ENCODE measurements around the gene ELAVL4.

Gene ELAVL4

GRCh38 chr1:50123071-50123470 is 14.4 kb downstream of the ELAVL4 start:
- no peak for TF ChIP-seq YY1 (IDR thresholded peaks at IDR 0.05; ENCODE audit: low read depth)
- TF ChIP-seq CREB1 (IDR thresholded peaks at IDR 0.05; ENCODE audit: low read depth) = no peak
- TF ChIP-seq MAX (IDR thresholded peaks at IDR 0.05) = no peak
- no peak for TF ChIP-seq EGR1 (IDR thresholded peaks at IDR 0.05)
- no peak for TF ChIP-seq ZBTB7A (IDR thresholded peaks at IDR 0.05; ENCODE audit: low read depth)
- TF ChIP-seq TCF12 (IDR thresholded peaks at IDR 0.05; ENCODE audit: low read depth) = no peak
- TF ChIP-seq NFIC (IDR thresholded peaks at IDR 0.05) = no peak
- TF ChIP-seq, protein P1, sequence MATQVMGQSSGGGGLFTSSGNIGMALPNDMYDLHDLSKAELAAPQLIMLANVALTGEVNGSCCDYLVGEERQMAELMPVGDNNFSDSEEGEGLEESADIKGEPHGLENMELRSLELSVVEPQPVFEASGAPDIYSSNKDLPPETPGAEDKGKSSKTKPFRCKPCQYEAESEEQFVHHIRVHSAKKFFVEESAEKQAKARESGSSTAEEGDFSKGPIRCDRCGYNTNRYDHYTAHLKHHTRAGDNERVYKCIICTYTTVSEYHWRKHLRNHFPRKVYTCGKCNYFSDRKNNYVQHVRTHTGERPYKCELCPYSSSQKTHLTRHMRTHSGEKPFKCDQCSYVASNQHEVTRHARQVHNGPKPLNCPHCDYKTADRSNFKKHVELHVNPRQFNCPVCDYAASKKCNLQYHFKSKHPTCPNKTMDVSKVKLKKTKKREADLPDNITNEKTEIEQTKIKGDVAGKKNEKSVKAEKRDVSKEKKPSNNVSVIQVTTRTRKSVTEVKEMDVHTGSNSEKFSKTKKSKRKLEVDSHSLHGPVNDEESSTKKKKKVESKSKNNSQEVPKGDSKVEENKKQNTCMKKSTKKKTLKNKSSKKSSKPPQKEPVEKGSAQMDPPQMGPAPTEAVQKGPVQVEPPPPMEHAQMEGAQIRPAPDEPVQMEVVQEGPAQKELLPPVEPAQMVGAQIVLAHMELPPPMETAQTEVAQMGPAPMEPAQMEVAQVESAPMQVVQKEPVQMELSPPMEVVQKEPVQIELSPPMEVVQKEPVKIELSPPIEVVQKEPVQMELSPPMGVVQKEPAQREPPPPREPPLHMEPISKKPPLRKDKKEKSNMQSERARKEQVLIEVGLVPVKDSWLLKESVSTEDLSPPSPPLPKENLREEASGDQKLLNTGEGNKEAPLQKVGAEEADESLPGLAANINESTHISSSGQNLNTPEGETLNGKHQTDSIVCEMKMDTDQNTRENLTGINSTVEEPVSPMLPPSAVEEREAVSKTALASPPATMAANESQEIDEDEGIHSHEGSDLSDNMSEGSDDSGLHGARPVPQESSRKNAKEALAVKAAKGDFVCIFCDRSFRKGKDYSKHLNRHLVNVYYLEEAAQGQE (IDR thresholded peaks at IDR 0.05; ENCODE audit: low read depth) = no peak
- TF ChIP-seq USF1 (IDR thresholded peaks at IDR 0.05) = no peak

DNA sequence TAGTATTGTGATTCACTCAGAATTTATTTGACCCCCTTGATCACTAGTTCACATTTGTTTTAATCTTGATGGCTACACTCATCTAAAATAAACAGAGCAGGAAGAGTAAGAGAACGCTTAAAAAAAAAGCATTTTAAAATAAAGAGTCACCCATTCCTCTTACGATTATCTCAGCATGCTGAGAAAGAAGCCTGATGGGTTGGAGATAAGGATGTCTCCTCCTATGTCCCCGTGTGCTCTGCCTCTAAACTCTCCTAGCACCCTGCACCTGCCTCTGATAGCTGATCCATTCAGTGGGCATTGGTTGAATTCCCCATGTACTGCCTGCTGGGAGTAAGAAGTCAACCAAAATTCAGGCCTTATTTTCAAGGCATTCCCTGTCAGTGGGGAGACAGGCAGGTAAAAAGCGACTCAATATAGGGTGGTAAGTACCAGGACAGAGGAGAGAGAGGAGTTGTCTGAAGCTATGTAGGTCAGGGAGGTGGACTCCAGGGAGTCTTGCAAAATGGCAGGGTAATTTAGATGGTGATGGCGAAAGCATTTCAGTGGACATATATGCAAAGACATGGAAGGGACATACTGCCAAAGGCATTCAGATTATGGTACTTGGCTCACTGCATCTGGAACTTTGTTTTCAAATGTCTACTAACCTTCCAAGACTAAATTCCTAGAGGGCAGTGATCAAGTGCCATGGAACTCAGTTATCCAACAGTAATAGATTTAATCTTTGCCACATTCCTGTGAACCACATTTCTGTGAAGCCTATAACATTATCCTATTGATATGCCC is 18.4 kb downstream of the ELAVL4 start:
- TF ChIP-seq EGR1 (IDR thresholded peaks at IDR 0.05) = no peak
- TF ChIP-seq USF1 (IDR thresholded peaks at IDR 0.05) = no peak
- no peak for TF ChIP-seq CREB1 (IDR thresholded peaks at IDR 0.05; ENCODE audit: low read depth)
- TF ChIP-seq EP300 (IDR thresholded peaks at IDR 0.05; ENCODE audit: borderline replicate concordance) = no peak
- TF ChIP-seq, protein P1 (IDR thresholded peaks at IDR 0.05; ENCODE audit: low read depth) = no peak
- TF ChIP-seq YY1 (IDR thresholded peaks at IDR 0.05; ENCODE audit: low read depth) = no peak

DNA sequence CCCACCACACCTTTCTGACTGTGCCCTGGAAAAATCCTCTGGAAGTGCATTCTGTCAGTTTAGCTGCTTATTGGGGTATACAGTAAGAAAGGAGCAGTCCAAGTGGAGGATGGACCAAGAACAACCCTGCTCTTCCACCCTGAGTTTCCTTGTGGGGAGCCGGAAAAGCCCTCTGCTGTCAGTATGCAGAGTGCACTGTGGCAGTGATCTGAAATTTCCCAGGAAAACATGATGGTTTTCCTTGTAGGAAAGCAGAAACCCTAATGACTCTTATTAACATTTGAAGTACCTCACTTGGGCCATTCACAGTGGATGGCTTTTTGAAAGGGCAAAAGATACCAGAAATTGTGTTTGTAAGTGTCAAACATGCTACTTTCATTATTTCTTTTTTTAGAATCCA is 20.5 kb downstream of the ELAVL4 start:
- TF ChIP-seq EP300 (IDR thresholded peaks at IDR 0.05; ENCODE audit: borderline replicate concordance) = no peak

- TF ChIP-seq TCF12 (IDR thresholded peaks at IDR 0.05; ENCODE audit: low read depth) (no peak), TEAD4 (IDR thresholded peaks at IDR 0.05) (no peak), CEBPB (IDR thresholded peaks at IDR 0.05) (no peak), USF1 (IDR thresholded peaks at IDR 0.05) (no peak), CREB1 (IDR thresholded peaks at IDR 0.05; ENCODE audit: low read depth) (no peak), MAX (IDR thresholded peaks at IDR 0.05) (no peak)
- TF ChIP-seq, protein P1 (IDR thresholded peaks at IDR 0.05; ENCODE audit: low read depth) = no peak
These were observed 23.7 kb downstream of the ELAVL4 start for GRCh38 chr1:50132347-50132894.

- TF ChIP-seq TEAD4 (IDR thresholded peaks at IDR 0.05) = no peak
- no peak for TF ChIP-seq CREB1 (IDR thresholded peaks at IDR 0.05; ENCODE audit: low read depth)
- TF ChIP-seq MAX (IDR thresholded peaks at IDR 0.05) = no peak
- TF ChIP-seq CEBPB (IDR thresholded peaks at IDR 0.05) = no peak
- no peak for TF ChIP-seq TAF1 (IDR thresholded peaks at IDR 0.05; ENCODE audit: low read depth)
- TF ChIP-seq RAD21 (IDR thresholded peaks at IDR 0.05; ENCODE audit: low read depth) = no peak
- TF ChIP-seq, protein P1 (IDR thresholded peaks at IDR 0.05; ENCODE audit: low read depth) = no peak
These were observed 27.0 kb downstream of the ELAVL4 start for GRCh38 chr1:50135716-50136115.

Data from Ishikawa (cell line).